BLaER1 (cell line): ENCODE measurements around the gene RBM14.

Experiments
- H3K27ac ChIP-seq: shearing (Covaris generic); formaldehyde crosslinking; 2 replicates; pipeline ENCODE4 v1.8.1; 2022
- H3K27me3 ChIP-seq: shearing (Covaris generic); formaldehyde crosslinking; 2 replicates; pipeline ENCODE4 v1.8.1; 2022
- H3K36me3 ChIP-seq: shearing (Covaris generic); formaldehyde crosslinking; 2 replicates; pipeline ENCODE4 v1.8.1; 2022
- H3K4me1 ChIP-seq: shearing (Covaris generic); formaldehyde crosslinking; 2 replicates; pipeline ENCODE4 v1.8.1; 2022
- H3K4me2 ChIP-seq: shearing (Covaris generic); formaldehyde crosslinking; 2 replicates; pipeline ENCODE4 v1.8.1; 2022
- H3K4me3 ChIP-seq: shearing (Covaris generic); formaldehyde crosslinking; 2 replicates; pipeline ENCODE4 v1.8.1; 2022
- H3K9ac ChIP-seq: shearing (Covaris generic); formaldehyde crosslinking; 2 replicates; pipeline ENCODE4 v1.8.1; 2022
- H3K9me3 ChIP-seq: shearing (Covaris generic); formaldehyde crosslinking; 2 replicates; pipeline ENCODE4 v1.8.1; 2022
- H4K20me1 ChIP-seq: shearing (Covaris generic); formaldehyde crosslinking; 2 replicates; pipeline ENCODE4 v1.8.1; 2022
- Cebpa-rat ChIP-seq: shearing (Covaris generic); IDR thresholded peaks from 2 replicates; pipeline ENCODE4 v1.8.1; 2022

The RBM14 gene

GRCh38 chr11:66612458-66612857 lies 4.0 kb upstream of the RBM14 start:
- no peaks in the 10 kb centered on the region; the same call in 1 of the 2 replicates for H3K9me3 ChIP-seq
- H3K27ac ChIP-seq = no peak overlapping the region
- H3K4me2 ChIP-seq = peak overlapping the region; percentile 55; the same call in 1 of the 2 replicates
- TF ChIP-seq Cebpa-rat = no peak
- no peak overlapping the region for H3K4me3 ChIP-seq
- H3K9ac ChIP-seq = no peak overlapping the region
- no peaks in the 10 kb centered on the region for H3K27me3 ChIP-seq
- H3K4me1 ChIP-seq = peaks cover 66% of the 10 kb centered on the region
- H4K20me1 ChIP-seq = peaks cover 10% of the 10 kb centered on the region
- 0 out of 2 replicates have a peak, but pooled peaks cover 4% of the 10 kb centered on the region for H3K36me3 ChIP-seq

DNA sequence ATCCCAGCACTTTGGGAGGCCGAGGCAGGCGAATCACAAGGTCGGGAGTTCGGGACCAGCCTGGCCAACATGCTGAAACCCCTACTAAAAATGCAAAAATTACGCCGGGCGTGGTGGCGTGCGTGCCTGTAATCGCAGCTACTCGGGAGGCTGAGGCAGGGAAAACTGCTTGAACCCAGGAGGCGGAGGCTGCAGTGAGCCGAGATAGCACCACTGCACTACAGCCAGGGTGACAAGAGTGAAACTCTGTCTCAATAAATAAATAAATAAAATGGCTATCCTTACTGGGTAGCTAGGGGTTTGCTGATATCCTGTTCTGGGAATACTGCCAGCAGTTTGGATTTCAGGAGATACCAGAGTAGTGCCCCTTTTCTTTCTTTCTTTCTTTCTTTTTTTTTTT lies 2.4 kb upstream of the RBM14 start:
- Histone ChIP-seq H3K9ac (no peak overlapping the region), H3K36me3 (peaks cover 16% of the 10 kb centered on the region), H3K27me3 (no peaks in the 10 kb centered on the region), H3K4me1 (peaks cover 63% of the 10 kb centered on the region), H4K20me1 (peaks cover 27% of the 10 kb centered on the region), H3K4me2 (no peak overlapping the region), H3K4me3 (no peak overlapping the region), H3K9me3 (no peaks in the 10 kb centered on the region), H3K27ac (no peak overlapping the region)
- no peak for TF ChIP-seq Cebpa-rat

GRCh38 chr11:66617155-66617834 lies 865 bp downstream of the RBM14 start:
- Histone ChIP-seq H3K4me2 (peak overlapping the region; percentile 97), H3K4me1 (peaks cover 62% of the 10 kb centered on the region), H3K27me3 (no peaks in the 10 kb centered on the region), H4K20me1 (peaks cover 59% of the 10 kb centered on the region), H3K36me3 (peaks cover 44% of the 10 kb centered on the region), H3K9me3 (no peaks in the 10 kb centered on the region), H3K4me3 (peak overlapping the region; percentile 99), H3K9ac (peak overlapping the region; percentile 97), H3K27ac (peak overlapping the region; percentile 97)
- TF ChIP-seq Cebpa-rat = no peak

GRCh38 chr11:66619080-66619554 lies 2.7 kb downstream of the RBM14 start:
- Histone ChIP-seq H3K9ac (peak overlapping the region; percentile 97), H4K20me1 (peaks cover 77% of the 10 kb centered on the region), H3K4me3 (peak overlapping the region; percentile 99), H3K9me3 (no peaks in the 10 kb centered on the region), H3K27ac (0 out of 2 replicates have a peak overlapping the region, but pooled peaks have one; percentile 97), H3K4me2 (peak overlapping the region; percentile 97), H3K27me3 (no peaks in the 10 kb centered on the region), H3K4me1 (peaks cover 74% of the 10 kb centered on the region), H3K36me3 (peaks cover 63% of the 10 kb centered on the region)
- TF ChIP-seq Cebpa-rat = no peak

GRCh38 chr11:66624450-66624849 lies 8.0 kb downstream of the RBM14 start:
- Histone ChIP-seq H3K9me3 (no peaks in the 10 kb centered on the region), H4K20me1 (peaks cover 100% of the 10 kb centered on the region), H3K4me1 (peaks cover 53% of the 10 kb centered on the region), H3K27me3 (no peaks in the 10 kb centered on the region), H3K27ac (no peak overlapping the region), H3K9ac (no peak overlapping the region), H3K36me3 (peaks cover 100% of the 10 kb centered on the region), H3K4me2 (peak overlapping the region; percentile 3; the same call in 1 of the 2 replicates), H3K4me3 (no peak overlapping the region)
- TF ChIP-seq Cebpa-rat = no peak

GRCh38 chr11:66625041-66625751 lies 8.8 kb downstream of the RBM14 start:
- H3K9me3 ChIP-seq = no peaks in the 10 kb centered on the region
- H3K9ac ChIP-seq = no peak overlapping the region
- TF ChIP-seq Cebpa-rat = no peak
- peak overlapping the region; percentile 3; the same call in 1 of the 2 replicates for H3K4me2 ChIP-seq
- no peak overlapping the region for H3K27ac ChIP-seq
- H3K4me3 ChIP-seq = no peak overlapping the region
- H3K4me1 ChIP-seq = peaks cover 45% of the 10 kb centered on the region
- H4K20me1 ChIP-seq = peaks cover 100% of the 10 kb centered on the region
- no peaks in the 10 kb centered on the region for H3K27me3 ChIP-seq
- peaks cover 100% of the 10 kb centered on the region for H3K36me3 ChIP-seq

DNA sequence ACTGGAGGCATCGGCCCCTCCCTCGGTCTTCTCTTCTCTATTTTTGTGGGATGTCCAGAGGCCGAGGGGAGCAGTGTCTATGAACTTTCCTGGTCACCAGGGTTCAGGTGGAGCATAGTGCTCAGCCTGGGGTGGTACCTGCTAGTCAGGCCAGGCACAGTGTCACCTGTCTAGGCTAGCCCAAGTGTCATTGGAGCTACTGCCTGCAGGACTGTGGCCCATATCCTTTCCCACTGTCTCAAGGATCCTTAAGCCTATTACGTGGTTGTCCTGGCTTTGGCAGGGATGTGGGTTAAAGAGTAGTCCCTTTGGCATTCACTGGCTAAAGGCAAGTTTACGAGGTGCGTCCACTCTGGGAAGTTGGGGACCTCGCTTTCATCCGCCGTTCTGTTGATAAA lies 9.3 kb downstream of the RBM14 start:
- Histone ChIP-seq H3K27me3 (no peaks in the 10 kb centered on the region), H3K9me3 (no peaks in the 10 kb centered on the region), H3K4me1 (peaks cover 40% of the 10 kb centered on the region), H3K4me2 (no peak overlapping the region), H4K20me1 (peaks cover 100% of the 10 kb centered on the region), H3K36me3 (peaks cover 100% of the 10 kb centered on the region), H3K4me3 (no peak overlapping the region), H3K27ac (no peak overlapping the region), H3K9ac (no peak overlapping the region)
- no peak for TF ChIP-seq Cebpa-rat

- Histone ChIP-seq H3K27me3 (no peaks in the 10 kb centered on the region), H3K4me1 (peaks cover 33% of the 10 kb centered on the region), H3K36me3 (peaks cover 100% of the 10 kb centered on the region), H3K9me3 (no peaks in the 10 kb centered on the region), H3K4me3 (no peak overlapping the region), H3K27ac (no peak overlapping the region), H4K20me1 (peaks cover 100% of the 10 kb centered on the region), H3K4me2 (no peak overlapping the region), H3K9ac (no peak overlapping the region)
- TF ChIP-seq Cebpa-rat = no peak
These were observed 10.0 kb downstream of the RBM14 start for GRCh38 chr11:66626382-66626781.

DNA sequence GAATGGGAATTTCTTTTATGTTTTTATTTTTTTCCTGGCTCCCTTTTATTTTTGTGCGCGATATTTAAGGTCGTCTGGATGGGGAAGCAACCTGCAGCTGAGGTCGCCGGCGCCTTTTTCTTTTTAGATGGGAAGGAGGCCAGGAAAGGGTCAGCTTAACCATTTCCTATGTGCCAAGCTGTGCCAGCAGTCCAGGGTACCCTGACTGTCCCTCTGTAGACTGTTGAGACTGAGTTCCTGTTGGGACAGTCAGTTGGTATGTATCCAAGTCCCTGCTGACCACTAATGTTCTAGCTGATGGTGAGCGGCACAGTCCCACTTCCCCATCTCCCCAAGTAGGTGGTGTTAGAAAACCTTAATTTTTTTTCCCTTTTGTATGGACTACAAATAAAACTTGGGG lies 10.5 kb downstream of the RBM14 start:
- TF ChIP-seq Cebpa-rat = no peak
- no peaks in the 10 kb centered on the region for H3K9me3 ChIP-seq
- H3K36me3 ChIP-seq = peaks cover 100% of the 10 kb centered on the region
- H3K4me1 ChIP-seq = peaks cover 28% of the 10 kb centered on the region
- H3K27ac ChIP-seq = no peak overlapping the region
- H3K4me3 ChIP-seq = no peak overlapping the region
- no peaks in the 10 kb centered on the region for H3K27me3 ChIP-seq
- H3K9ac ChIP-seq = no peak overlapping the region
- no peak overlapping the region for H3K4me2 ChIP-seq
- peaks cover 100% of the 10 kb centered on the region for H4K20me1 ChIP-seq

- H3K4me3 ChIP-seq = no peak overlapping the region
- H4K20me1 ChIP-seq = peaks cover 100% of the 10 kb centered on the region
- H3K4me1 ChIP-seq = peaks cover 16% of the 10 kb centered on the region
- no peak overlapping the region for H3K9ac ChIP-seq
- H3K27me3 ChIP-seq = no peaks in the 10 kb centered on the region
- no peak for TF ChIP-seq Cebpa-rat
- peaks cover 100% of the 10 kb centered on the region for H3K36me3 ChIP-seq
- no peak overlapping the region for H3K27ac ChIP-seq
- no peak overlapping the region for H3K4me2 ChIP-seq
- no peaks in the 10 kb centered on the region for H3K9me3 ChIP-seq
These were observed 11.7 kb downstream of the RBM14 start for GRCh38 chr11:66628061-66628603.
